OCI-LY1 (cell line): ENCODE measurements around the gene ARHGEF40.
A peak's percentile ranks its signal among the peaks of the same experiment; 100 is the strongest.

Experiments
- H2AFZ ChIP-seq: fragments of 200-600 bp; sonication (generic), shearing (Covaris generic); 2 replicates; pipeline ENCODE4 v1.6.0; 2014; ENCODE audit warnings: antibody characterized with exemption, mild to moderate bottlenecking, low read length
- H3F3A ChIP-seq: fragments of 200-600 bp; sonication (generic), shearing (Covaris generic); 2 replicates; pipeline ENCODE4 v1.6.0; 2014; ENCODE audit warnings: mild to moderate bottlenecking, antibody characterized with exemption, low read length, moderate library complexity; ENCODE audit not compliant: insufficient read depth
- H3K27ac ChIP-seq: fragments of 200-600 bp; sonication (generic); 2 replicates; pipeline ENCODE4 v1.5.1; 2014; ENCODE audit warnings: low read length, mixed run types, mild to moderate bottlenecking, low read depth; ENCODE audit not compliant: poor library complexity, severe bottlenecking
- H3K27me3 ChIP-seq: fragments of 200-600 bp; sonication (generic); 2 replicates; pipeline ENCODE4 v1.6.0; 2014; ENCODE audit warnings: antibody characterized with exemption, mild to moderate bottlenecking, low read length, moderate library complexity; ENCODE audit not compliant: insufficient read depth
- H3K36me3 ChIP-seq: fragments of 200-600 bp; sonication (generic); 2 replicates; pipeline ENCODE4 v1.6.1; 2014; ENCODE audit warnings: mild to moderate bottlenecking, antibody characterized with exemption, low read length, moderate library complexity, mixed read lengths; ENCODE audit not compliant: insufficient read depth
- H3K4me1 ChIP-seq: fragments of 200-600 bp; sonication (generic); 2 replicates; pipeline ENCODE4 v1.5.1; 2014; ENCODE audit warnings: mild to moderate bottlenecking, low read length, moderate library complexity; ENCODE audit not compliant: insufficient read depth, severe bottlenecking
- H3K4me2 ChIP-seq: fragments of 200-600 bp; sonication (generic), shearing (Covaris generic); 2 replicates; pipeline ENCODE4 v1.6.1; 2014; ENCODE audit warnings: low read length
- H3K4me3 ChIP-seq: fragments of 200-600 bp; sonication (generic); 2 replicates; pipeline ENCODE4 v1.5.1; 2014; ENCODE audit warnings: low read length, low read depth, mild to moderate bottlenecking, mixed read lengths; ENCODE audit not compliant: poor library complexity, severe bottlenecking
- H3K79me2 ChIP-seq: fragments of 200-600 bp; shearing (Covaris generic); 2 replicates; pipeline ENCODE4 v1.6.1; 2016; ENCODE audit warnings: mixed run types, low read length, mixed read lengths; ENCODE audit not compliant: insufficient read depth
- H3K9ac ChIP-seq: fragments of 200-600 bp; sonication (generic), shearing (Covaris generic); 2 replicates; pipeline ENCODE4 v1.6.1; 2014; ENCODE audit warnings: mild to moderate bottlenecking, low read length, mixed read lengths
- H3K9me2 ChIP-seq: fragments of 200-600 bp; sonication (generic), shearing (Covaris generic); 2 replicates; pipeline ENCODE4 v1.6.1; 2014; ENCODE audit warnings: low read depth, mild to moderate bottlenecking, low read length, mixed read lengths
- H3K9me3 ChIP-seq: fragments of 200-600 bp; shearing (Covaris generic); 2 replicates; pipeline ENCODE4 v1.6.1; 2014; ENCODE audit warnings: low read length, mixed read lengths
- H4K20me1 ChIP-seq: fragments of 200-600 bp; sonication (generic), shearing (Covaris generic); 2 replicates; pipeline ENCODE4 v1.6.0; 2016; ENCODE audit warnings: mild to moderate bottlenecking, low read length; ENCODE audit not compliant: insufficient read depth
- EZH2 ChIP-seq: fragments of 200-600 bp; sonication (generic), shearing (Covaris generic); IDR thresholded peaks from 2 replicates; pipeline ENCODE4 v1.8.0; 2017; ENCODE audit warnings: borderline replicate concordance, mixed run types, mild to moderate bottlenecking, antibody characterized with exemption, low read length, moderate library complexity, mixed read lengths
- TF ChIP-seq, protein P1 (sequence below): fragments of 200-600 bp; sonication (generic), shearing (Covaris generic); IDR thresholded peaks from 2 replicates; pipeline ENCODE4 v1.5.1; 2017; ENCODE audit warnings: mild to moderate bottlenecking, antibody characterized with exemption, low read length, moderate library complexity, mixed read lengths

Gene ARHGEF40

DNA sequence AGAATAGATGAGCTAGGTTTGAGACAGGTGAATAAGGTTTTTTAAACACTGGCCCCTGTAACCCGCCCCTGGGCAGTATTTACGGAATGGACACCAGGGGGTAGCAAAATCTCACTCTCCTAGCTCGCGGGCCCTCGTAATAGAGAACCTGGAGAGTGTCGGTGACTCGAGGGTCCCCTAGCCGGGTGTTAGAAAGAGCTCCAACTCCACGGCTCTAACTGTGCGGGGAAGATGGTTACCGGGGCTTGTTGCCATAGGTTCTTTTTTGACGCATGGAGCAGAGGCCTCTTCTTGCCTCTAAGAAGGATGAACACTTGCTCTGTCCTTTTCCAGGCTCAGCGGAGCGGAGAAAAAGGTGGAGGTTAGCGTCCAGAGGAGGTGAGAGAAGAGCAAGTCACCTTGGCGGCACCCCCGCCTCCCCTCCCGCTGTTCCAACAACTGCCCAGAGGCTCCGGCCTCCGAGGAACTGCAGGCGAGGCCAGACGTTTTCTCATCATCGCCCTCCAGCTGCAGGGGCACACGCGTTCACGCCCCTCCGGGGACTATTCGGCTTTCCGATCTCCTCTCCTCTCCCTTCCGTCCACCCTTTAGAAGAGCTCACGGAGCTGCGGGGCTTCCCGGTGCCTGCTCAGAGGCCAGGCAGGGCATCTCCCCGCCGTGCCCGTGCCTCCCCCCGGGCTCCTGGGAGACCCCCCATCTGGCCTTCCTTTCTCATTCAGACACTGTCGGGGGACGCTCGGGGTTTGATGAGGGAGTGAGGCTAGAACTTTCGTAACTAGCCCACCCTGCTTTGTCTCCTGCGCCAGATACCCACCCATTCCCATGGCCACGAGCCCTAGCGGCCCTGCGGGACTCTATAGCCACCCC lies 1.4 kb upstream of the ARHGEF40 start:
- no peaks in the 10 kb centered on the region for H3K36me3 ChIP-seq
- H2AFZ ChIP-seq, result no peak overlapping the region
- peaks cover 10% of the 10 kb centered on the region for H3K27me3 ChIP-seq
- H3K4me3 ChIP-seq, result no peak overlapping the region
- H4K20me1 ChIP-seq, result no peaks in the 10 kb centered on the region
- no peak overlapping the region for H3K27ac ChIP-seq
- TF ChIP-seq, protein P1, sequence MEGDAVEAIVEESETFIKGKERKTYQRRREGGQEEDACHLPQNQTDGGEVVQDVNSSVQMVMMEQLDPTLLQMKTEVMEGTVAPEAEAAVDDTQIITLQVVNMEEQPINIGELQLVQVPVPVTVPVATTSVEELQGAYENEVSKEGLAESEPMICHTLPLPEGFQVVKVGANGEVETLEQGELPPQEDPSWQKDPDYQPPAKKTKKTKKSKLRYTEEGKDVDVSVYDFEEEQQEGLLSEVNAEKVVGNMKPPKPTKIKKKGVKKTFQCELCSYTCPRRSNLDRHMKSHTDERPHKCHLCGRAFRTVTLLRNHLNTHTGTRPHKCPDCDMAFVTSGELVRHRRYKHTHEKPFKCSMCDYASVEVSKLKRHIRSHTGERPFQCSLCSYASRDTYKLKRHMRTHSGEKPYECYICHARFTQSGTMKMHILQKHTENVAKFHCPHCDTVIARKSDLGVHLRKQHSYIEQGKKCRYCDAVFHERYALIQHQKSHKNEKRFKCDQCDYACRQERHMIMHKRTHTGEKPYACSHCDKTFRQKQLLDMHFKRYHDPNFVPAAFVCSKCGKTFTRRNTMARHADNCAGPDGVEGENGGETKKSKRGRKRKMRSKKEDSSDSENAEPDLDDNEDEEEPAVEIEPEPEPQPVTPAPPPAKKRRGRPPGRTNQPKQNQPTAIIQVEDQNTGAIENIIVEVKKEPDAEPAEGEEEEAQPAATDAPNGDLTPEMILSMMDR, result peak; percentile 48
- TF ChIP-seq EZH2, result no peak; the same call in 1 of the 2 replicates
- peaks cover 22% of the 10 kb centered on the region for H3K4me1 ChIP-seq
- no peaks in the 10 kb centered on the region for H3K79me2 ChIP-seq
- H3K9ac ChIP-seq, result no peak overlapping the region
- H3K9me3 ChIP-seq, result no peaks in the 10 kb centered on the region
- peak overlapping the region; percentile 78; the same call in 1 of the 2 replicates for H3K4me2 ChIP-seq
- H3K9me2 ChIP-seq, result no peaks in the 10 kb centered on the region
- H3F3A ChIP-seq, result no peaks in the 10 kb centered on the region

DNA sequence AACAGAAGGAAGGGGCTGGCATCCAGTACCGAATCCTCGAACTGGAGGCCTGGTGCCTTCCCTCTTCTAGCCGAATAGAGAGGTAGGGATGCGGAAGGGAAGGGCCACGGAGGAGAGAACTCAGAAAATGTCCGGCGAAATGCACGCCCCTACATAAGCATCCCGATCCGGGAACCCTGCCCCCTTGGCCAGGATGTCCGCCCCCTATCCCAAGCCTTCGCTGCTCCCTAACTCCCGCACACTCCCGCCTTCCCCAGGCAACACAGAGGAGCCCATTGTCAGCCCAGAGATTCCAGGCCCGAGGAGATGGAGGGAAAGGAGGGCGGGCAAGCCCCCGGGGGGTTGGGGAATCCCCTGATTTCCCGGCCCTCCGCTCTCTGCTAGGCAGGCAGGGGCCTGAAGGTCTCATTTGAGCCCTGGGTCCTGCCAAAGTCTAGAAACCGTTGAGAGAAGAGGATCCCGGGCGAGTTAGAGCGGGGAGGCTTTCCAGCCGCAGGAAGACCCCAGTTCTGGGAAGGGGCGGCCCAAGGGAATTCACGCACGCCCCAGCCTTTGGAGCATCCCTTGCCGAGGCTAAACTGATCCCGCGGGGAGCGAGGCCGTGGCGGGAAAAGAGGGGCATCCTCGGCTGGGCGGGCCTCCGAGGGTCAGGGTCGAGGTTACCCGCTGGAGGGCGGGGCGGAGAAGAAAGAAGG lies 569 bp upstream of the ARHGEF40 start:
- peak overlapping the region; percentile 55 for H3K4me3 ChIP-seq
- no peaks in the 10 kb centered on the region for H4K20me1 ChIP-seq
- TF ChIP-seq, protein P1, result no peak
- TF ChIP-seq EZH2, result no peak; the same call in 1 of the 2 replicates
- no peaks in the 10 kb centered on the region for H3K9me2 ChIP-seq
- H3F3A ChIP-seq, result no peaks in the 10 kb centered on the region
- no peak overlapping the region for H2AFZ ChIP-seq
- H3K4me1 ChIP-seq, result peaks cover 22% of the 10 kb centered on the region
- no peak overlapping the region for H3K9ac ChIP-seq
- H3K27me3 ChIP-seq, result peaks cover 10% of the 10 kb centered on the region
- peak overlapping the region; percentile 78; the same call in 1 of the 2 replicates for H3K4me2 ChIP-seq
- H3K27ac ChIP-seq, result no peak overlapping the region
- H3K79me2 ChIP-seq, result no peaks in the 10 kb centered on the region
- H3K36me3 ChIP-seq, result no peaks in the 10 kb centered on the region
- no peaks in the 10 kb centered on the region for H3K9me3 ChIP-seq

DNA sequence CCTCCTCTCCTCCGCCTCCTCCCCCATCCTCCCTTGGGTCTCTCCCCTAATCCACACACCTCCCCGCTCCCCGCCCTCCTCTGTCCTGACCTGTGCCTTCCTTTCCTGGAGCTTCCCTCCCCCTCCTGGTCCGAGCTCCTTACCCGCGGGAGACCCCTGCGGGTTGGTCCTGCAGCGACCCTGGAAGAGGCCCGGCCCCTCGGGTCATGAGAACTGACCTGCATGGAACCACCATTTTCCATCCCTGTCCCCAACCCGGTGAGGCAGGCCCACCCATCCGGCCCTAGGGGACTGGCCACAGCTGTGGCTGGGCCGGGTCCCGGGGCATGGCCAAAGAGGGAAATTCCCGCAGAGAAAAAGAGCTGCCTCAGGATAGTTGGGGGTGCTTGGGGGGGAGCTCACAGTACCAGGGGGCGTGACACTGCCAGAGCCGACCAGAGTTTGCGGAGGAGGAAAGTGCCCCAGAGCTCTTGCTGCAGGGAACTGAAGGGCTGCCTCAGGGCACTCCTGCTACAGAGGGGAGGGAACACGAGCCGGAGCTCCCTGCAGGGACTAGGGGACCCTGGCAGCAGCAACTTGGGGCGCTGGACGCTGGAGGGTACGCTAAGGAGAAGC lies 613 bp downstream of the ARHGEF40 start:
- Histone ChIP-seq H2AFZ (no peak overlapping the region), H3K27ac (no peak overlapping the region), H3K4me1 (peaks cover 22% of the 10 kb centered on the region)

More for the DNA sequence above, 613 bp downstream of the ARHGEF40 start:
- Histone ChIP-seq H3K9me2 (no peaks in the 10 kb centered on the region), H4K20me1 (no peaks in the 10 kb centered on the region), H3K9me3 (no peaks in the 10 kb centered on the region), H3K4me3 (peak overlapping the region; percentile 55), H3K27me3 (peaks cover 10% of the 10 kb centered on the region), H3K9ac (peak overlapping the region; percentile 14; the same call in 1 of the 2 replicates), H3K4me2 (peak overlapping the region; percentile 78), H3K79me2 (no peaks in the 10 kb centered on the region), H3F3A (no peaks in the 10 kb centered on the region), H3K36me3 (no peaks in the 10 kb centered on the region)
- no peak for TF ChIP-seq EZH2
- TF ChIP-seq, protein P1, result no peak
